Measurements from ENCODE around the gene PTPRZ1.

The PTPRZ1 gene

DNA sequence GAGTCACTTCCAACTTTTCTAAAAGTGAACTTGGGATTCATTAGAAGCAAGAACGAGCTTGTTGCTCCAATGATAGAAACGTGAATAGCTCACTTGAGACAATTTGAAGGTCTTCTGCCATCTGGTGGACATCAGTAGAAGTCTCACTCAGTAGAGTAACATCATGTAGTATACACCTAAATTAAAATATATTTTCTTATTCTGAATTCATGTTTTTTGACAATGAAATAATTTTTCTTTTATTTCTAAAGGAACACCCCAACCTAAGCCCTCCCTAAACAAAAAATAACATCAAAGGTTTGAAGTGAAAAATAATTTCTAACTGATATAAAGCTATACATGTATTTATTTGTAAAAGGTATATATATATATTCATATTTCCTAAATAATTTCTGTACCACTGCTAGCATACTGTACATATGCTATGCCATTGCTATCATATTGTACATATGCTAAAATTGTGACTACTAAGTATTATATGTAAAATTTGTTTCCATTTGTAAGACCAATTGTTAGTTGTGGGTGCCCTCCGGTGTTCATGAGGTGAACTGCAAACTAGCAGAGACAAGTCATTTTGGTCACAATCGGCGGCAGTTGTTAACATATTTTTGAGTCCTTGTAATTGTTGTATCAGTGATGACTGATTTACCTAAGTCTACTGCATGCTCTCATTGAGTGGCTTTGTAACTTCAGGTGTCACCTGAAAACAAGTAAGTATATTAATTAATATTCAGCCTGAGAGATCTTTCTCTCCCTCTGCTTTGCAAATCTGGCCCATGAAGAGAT lies 121.9 kb downstream of the PTPRZ1 start:
- Histone ChIP-seq H3K4me1 (ENCODE audit: insufficient read depth, low read length) (no peaks in the 10 kb centered on the region), H3K27me3 (ENCODE audit: insufficient read depth, low read length) (no peaks in the 10 kb centered on the region), H3K9me3 (ENCODE audit: low read length) (no peaks in the 10 kb centered on the region), H3K36me3 (ENCODE audit: insufficient read depth, low read length) (peaks cover 66% of the 10 kb centered on the region), H3K4me3 (ENCODE audit: low read length) (no peak overlapping the region), H2AFZ (ENCODE audit: low read depth, low read length) (no peak overlapping the region)

DNA sequence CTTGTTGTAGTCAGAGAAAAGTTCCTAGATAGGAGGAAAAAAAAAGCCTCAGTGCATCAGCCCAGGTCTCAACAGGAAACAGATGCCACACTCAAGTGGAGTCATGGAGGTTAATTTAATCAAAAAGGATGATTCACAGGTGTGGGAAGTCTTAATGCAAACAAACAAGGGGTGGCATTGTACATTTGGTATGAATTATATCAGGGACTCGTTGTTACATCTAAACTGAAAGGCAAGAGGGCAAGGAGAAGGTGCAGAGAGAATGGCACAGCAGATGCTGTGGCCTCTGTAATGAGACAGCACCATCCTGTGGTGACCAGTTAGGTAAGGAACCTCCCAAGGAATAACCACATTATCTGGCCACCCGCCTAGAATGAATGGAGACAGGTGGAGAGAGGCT lies 133.7 kb downstream of the PTPRZ1 start:
- Histone ChIP-seq H3K36me3 (ENCODE audit: insufficient read depth, low read length) (peaks cover 39% of the 10 kb centered on the region), H3K27me3 (ENCODE audit: insufficient read depth, low read length) (no peaks in the 10 kb centered on the region), H3K9me3 (ENCODE audit: low read length) (no peaks in the 10 kb centered on the region), H3K4me1 (ENCODE audit: insufficient read depth, low read length) (no peaks in the 10 kb centered on the region), H2AFZ (ENCODE audit: low read depth, low read length) (no peak overlapping the region), H3K4me3 (ENCODE audit: low read length) (no peak overlapping the region)

DNA sequence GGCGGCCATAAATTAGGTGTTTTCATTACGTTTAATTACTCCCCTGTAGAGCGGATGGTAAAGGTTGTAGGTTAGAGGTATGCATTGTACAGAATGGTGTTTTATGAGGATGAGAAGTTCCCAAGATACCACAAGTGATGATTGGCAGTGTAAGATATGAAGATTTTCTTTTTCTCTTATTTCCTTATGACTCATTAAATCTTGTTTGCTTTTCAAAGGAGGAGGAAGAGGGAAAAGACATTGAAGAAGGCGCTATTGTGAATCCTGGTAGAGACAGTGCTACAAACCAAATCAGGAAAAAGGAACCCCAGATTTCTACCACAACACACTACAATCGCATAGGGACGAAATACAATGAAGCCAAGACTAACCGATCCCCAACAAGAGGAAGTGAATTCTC lies 137.2 kb downstream of the PTPRZ1 start:
- Histone ChIP-seq H3K4me1 (ENCODE audit: insufficient read depth, low read length) (no peaks in the 10 kb centered on the region), H3K36me3 (ENCODE audit: insufficient read depth, low read length) (peaks cover 56% of the 10 kb centered on the region), H2AFZ (ENCODE audit: low read depth, low read length) (no peak overlapping the region), H3K27me3 (ENCODE audit: insufficient read depth, low read length) (no peaks in the 10 kb centered on the region), H3K9me3 (ENCODE audit: low read length) (no peaks in the 10 kb centered on the region), H3K4me3 (ENCODE audit: low read length) (no peak overlapping the region)

DNA sequence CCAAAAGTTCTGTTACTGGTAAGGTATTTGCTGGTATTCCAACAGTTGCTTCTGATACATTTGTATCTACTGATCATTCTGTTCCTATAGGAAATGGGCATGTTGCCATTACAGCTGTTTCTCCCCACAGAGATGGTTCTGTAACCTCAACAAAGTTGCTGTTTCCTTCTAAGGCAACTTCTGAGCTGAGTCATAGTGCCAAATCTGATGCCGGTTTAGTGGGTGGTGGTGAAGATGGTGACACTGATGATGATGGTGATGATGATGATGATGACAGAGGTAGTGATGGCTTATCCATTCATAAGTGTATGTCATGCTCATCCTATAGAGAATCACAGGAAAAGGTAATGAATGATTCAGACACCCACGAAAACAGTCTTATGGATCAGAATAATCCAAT lies 140.1 kb downstream of the PTPRZ1 start:
- no peak overlapping the region for H3K4me3 ChIP-seq (ENCODE audit: low read length)
- no peaks in the 10 kb centered on the region for H3K27me3 ChIP-seq (ENCODE audit: insufficient read depth, low read length)
- no peaks in the 10 kb centered on the region for H3K4me1 ChIP-seq (ENCODE audit: insufficient read depth, low read length)
- H3K9me3 ChIP-seq (ENCODE audit: low read length): no peaks in the 10 kb centered on the region
- peaks cover 43% of the 10 kb centered on the region for H3K36me3 ChIP-seq (ENCODE audit: insufficient read depth, low read length)
- no peak overlapping the region for H2AFZ ChIP-seq (ENCODE audit: low read depth, low read length)

DNA sequence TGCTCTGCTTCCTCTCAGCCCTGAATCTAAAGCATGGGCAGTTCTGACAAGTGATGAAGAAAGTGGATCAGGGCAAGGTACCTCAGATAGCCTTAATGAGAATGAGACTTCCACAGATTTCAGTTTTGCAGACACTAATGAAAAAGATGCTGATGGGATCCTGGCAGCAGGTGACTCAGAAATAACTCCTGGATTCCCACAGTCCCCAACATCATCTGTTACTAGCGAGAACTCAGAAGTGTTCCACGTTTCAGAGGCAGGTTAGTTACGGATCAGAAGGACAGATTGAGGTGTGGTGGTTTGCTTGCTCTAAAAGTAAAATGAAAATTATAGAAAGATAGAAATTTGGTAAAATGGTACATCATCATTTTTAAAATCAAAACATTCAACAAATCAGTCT lies 140.7 kb downstream of the PTPRZ1 start:
- Histone ChIP-seq H3K27me3 (ENCODE audit: insufficient read depth, low read length) (no peaks in the 10 kb centered on the region), H3K36me3 (ENCODE audit: insufficient read depth, low read length) (peaks cover 45% of the 10 kb centered on the region), H3K4me3 (ENCODE audit: low read length) (no peak overlapping the region), H3K9me3 (ENCODE audit: low read length) (no peaks in the 10 kb centered on the region), H3K4me1 (ENCODE audit: insufficient read depth, low read length) (no peaks in the 10 kb centered on the region), H2AFZ (ENCODE audit: low read depth, low read length) (no peak overlapping the region)

DNA sequence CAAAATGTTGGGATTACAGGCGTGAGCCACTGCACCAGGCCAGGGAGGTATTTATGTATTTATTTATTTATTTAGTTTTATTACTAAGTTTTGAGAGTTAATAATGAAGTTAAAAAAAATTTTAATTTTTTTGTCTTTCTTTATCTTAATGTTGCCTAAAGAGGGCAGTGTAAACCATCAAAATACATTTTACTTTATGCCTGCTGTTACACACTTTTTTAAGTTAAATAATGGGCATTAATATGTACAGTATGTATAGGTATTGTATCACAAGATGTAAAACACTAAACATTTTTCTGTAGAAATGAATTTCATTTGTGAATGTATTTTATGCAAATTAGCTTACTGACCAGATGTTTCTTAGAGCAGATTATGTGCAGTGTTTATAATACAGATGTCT lies 141.7 kb downstream of the PTPRZ1 start:
- Histone ChIP-seq H3K27me3 (ENCODE audit: insufficient read depth, low read length) (no peaks in the 10 kb centered on the region), H3K9me3 (ENCODE audit: low read length) (no peaks in the 10 kb centered on the region), H3K36me3 (ENCODE audit: insufficient read depth, low read length) (peaks cover 52% of the 10 kb centered on the region), H2AFZ (ENCODE audit: low read depth, low read length) (no peak overlapping the region), H3K4me1 (ENCODE audit: insufficient read depth, low read length) (no peaks in the 10 kb centered on the region), H3K4me3 (ENCODE audit: low read length) (no peak overlapping the region)

DNA sequence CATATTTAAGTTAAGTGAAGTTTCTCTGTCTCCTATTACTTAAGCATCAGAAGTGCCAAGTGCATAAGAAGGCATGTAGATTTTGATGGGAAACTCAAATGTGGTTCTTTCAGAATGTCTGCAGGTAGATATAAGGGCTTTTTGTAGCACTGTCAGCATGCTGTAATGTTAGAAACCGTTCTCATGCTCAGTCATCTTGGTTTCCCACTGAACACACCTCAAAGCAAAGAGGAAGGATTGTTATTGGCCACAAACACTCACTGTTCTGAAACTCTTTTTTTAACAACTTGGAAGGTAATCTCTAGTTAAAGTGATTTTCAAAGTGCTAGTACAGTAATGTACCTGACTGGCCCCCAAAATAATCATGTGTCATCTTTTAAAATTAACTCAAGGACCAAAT lies 145.1 kb downstream of the PTPRZ1 start:
- Histone ChIP-seq H3K36me3 (ENCODE audit: insufficient read depth, low read length) (peaks cover 37% of the 10 kb centered on the region), H3K27me3 (ENCODE audit: insufficient read depth, low read length) (no peaks in the 10 kb centered on the region), H3K9me3 (ENCODE audit: low read length) (no peaks in the 10 kb centered on the region), H3K4me1 (ENCODE audit: insufficient read depth, low read length) (no peaks in the 10 kb centered on the region), H3K4me3 (ENCODE audit: low read length) (no peak overlapping the region), H2AFZ (ENCODE audit: low read depth, low read length) (no peak overlapping the region)

DNA sequence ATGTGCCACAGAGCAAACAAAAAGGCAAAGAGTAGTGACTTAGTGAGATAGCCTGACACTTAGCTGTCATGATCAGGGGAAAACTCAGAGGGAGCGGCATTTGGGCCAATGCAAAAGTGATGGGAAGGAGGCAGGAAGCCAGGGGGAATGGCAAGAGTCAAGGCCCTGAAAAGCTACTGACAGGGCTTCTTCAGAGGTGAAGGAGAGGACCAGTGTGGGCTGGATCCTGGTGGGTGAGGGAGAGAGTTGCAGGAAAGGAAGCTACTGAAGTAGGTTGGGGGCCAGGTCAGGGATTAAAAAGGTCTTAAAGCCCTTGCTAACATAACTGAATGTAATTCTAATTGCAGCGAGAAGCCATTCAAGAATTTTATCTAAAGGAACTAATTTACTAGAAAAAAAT lies 154.1 kb downstream of the PTPRZ1 start:
- H3K36me3 ChIP-seq (ENCODE audit: insufficient read depth, low read length): peaks cover 43% of the 10 kb centered on the region
- H3K27me3 ChIP-seq (ENCODE audit: insufficient read depth, low read length): no peaks in the 10 kb centered on the region
- no peak overlapping the region for H2AFZ ChIP-seq (ENCODE audit: low read depth, low read length)
- H3K4me3 ChIP-seq (ENCODE audit: low read length): no peak overlapping the region
- no peaks in the 10 kb centered on the region for H3K4me1 ChIP-seq (ENCODE audit: insufficient read depth, low read length)
- no peaks in the 10 kb centered on the region for H3K9me3 ChIP-seq (ENCODE audit: low read length)

DNA sequence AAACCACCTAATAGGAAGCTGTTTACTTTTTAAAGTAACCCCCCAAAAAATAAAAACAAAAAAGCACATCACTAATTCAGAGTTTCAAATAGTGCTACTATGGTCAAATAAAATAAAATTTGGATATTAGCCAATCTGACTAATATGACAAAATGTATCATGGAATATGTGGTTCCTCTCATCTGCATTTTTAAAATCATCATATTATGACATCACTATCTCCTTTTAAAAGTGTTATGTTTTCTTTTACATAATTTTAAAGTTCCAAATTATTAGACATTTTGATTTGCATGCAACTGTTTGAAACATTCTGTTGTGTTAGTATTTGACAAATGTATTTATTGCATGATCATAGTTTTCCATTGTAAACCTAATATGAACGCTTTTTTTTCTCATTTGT lies 160.7 kb downstream of the PTPRZ1 start:
- H3K4me3 ChIP-seq (ENCODE audit: low read length): no peak overlapping the region
- H2AFZ ChIP-seq (ENCODE audit: low read depth, low read length): no peak overlapping the region
- no peaks in the 10 kb centered on the region for H3K4me1 ChIP-seq (ENCODE audit: insufficient read depth, low read length)
- H3K9me3 ChIP-seq (ENCODE audit: low read length): no peaks in the 10 kb centered on the region
- no peaks in the 10 kb centered on the region for H3K27me3 ChIP-seq (ENCODE audit: insufficient read depth, low read length)
- H3K36me3 ChIP-seq (ENCODE audit: insufficient read depth, low read length): peaks cover 79% of the 10 kb centered on the region

DNA sequence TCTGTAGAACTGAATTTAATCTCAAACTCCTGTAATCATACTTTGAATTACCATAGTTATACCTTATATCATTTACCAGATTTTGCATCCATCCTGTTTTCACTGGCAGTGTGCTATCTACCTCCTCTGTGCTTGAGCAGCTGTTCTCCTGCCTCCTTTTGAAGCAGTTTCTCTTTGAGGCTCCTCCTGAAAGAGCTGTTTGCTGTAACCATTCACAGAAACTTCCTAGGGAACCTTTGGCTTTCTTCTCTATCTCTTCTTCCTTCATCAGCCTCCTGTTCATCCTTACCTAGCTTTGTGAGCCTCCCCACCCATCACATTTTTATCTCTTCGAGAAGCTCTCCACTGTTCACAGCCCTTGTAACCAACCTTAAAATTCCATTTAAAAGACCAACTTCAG lies 162.9 kb downstream of the PTPRZ1 start:
- peaks cover 91% of the 10 kb centered on the region for H3K36me3 ChIP-seq (ENCODE audit: insufficient read depth, low read length)
- no peaks in the 10 kb centered on the region for H3K4me1 ChIP-seq (ENCODE audit: insufficient read depth, low read length)
- H3K9me3 ChIP-seq (ENCODE audit: low read length): no peaks in the 10 kb centered on the region
- no peak overlapping the region for H2AFZ ChIP-seq (ENCODE audit: low read depth, low read length)
- no peaks in the 10 kb centered on the region for H3K27me3 ChIP-seq (ENCODE audit: insufficient read depth, low read length)
- H3K4me3 ChIP-seq (ENCODE audit: low read length): no peak overlapping the region

DNA sequence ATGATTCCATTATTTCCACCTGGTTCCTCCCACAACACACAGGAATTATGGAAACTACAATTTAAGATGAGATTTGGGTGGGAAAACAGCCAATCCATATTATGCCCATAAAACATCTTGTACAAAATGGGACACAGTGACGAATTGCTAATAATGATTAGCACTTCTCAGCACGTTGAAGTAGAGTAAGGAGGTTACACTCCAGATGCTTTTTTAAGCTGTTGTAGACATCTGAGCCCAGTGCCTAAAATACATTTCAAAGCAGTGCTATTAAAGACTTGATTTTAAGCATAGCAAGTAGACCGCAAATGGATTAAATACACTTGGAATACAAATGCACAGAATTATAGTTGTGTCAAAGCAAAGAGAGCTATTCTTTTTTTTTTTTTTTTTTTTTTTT lies 165.2 kb downstream of the PTPRZ1 start:
- H3K4me1 ChIP-seq (ENCODE audit: insufficient read depth, low read length): no peaks in the 10 kb centered on the region
- H3K36me3 ChIP-seq (ENCODE audit: insufficient read depth, low read length): peaks cover 96% of the 10 kb centered on the region
- H3K27me3 ChIP-seq (ENCODE audit: insufficient read depth, low read length): no peaks in the 10 kb centered on the region
- no peaks in the 10 kb centered on the region for H3K9me3 ChIP-seq (ENCODE audit: low read length)
- no peak overlapping the region for H2AFZ ChIP-seq (ENCODE audit: low read depth, low read length)
- H3K4me3 ChIP-seq (ENCODE audit: low read length): no peak overlapping the region

DNA sequence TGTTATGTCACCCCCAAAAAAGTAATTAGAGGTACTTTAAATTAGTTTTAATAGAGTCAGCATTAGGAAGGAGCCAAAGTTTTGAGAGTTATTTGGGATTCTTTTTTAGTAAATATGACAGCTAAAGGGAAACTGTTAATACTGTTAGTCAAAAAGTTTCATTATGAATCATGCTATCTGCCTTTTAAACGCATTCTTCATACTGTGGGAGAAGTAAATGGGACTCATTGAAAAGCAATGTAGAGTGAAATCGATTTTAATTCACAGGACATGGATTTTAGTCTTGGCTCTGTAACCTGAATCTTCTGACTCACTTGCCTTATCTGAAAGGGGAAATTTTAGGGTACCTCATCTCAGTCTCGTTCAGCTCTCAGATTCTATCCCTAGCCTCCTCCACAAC lies 165.9 kb downstream of the PTPRZ1 start:
- Histone ChIP-seq H2AFZ (ENCODE audit: low read depth, low read length) (no peak overlapping the region), H3K36me3 (ENCODE audit: insufficient read depth, low read length) (peaks cover 98% of the 10 kb centered on the region), H3K9me3 (ENCODE audit: low read length) (no peaks in the 10 kb centered on the region), H3K4me1 (ENCODE audit: insufficient read depth, low read length) (no peaks in the 10 kb centered on the region), H3K4me3 (ENCODE audit: low read length) (no peak overlapping the region), H3K27me3 (ENCODE audit: insufficient read depth, low read length) (no peaks in the 10 kb centered on the region)

DNA sequence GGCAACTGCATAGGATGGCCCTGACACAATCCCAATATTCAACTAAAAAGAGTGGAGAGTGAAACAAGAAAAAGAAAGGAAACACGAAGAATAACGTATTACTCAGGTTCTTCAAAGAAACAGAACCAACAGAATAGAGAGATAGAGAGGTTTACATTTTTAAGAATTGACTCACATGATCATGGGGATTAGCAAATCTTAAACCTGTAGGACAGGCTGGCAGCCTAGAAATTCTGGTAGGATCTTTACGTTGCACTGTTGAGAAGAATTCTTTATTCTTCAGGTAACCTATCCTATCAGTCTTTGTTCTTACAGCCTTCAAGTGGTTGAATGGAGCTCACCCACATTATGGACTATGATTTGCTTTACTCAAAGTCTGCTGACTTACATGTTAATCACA lies 167.2 kb downstream of the PTPRZ1 start:
- Histone ChIP-seq H3K4me3 (ENCODE audit: low read length) (no peak overlapping the region), H3K27me3 (ENCODE audit: insufficient read depth, low read length) (no peaks in the 10 kb centered on the region), H3K9me3 (ENCODE audit: low read length) (no peaks in the 10 kb centered on the region), H3K4me1 (ENCODE audit: insufficient read depth, low read length) (no peaks in the 10 kb centered on the region), H2AFZ (ENCODE audit: low read depth, low read length) (no peak overlapping the region), H3K36me3 (ENCODE audit: insufficient read depth, low read length) (peaks cover 98% of the 10 kb centered on the region)

DNA sequence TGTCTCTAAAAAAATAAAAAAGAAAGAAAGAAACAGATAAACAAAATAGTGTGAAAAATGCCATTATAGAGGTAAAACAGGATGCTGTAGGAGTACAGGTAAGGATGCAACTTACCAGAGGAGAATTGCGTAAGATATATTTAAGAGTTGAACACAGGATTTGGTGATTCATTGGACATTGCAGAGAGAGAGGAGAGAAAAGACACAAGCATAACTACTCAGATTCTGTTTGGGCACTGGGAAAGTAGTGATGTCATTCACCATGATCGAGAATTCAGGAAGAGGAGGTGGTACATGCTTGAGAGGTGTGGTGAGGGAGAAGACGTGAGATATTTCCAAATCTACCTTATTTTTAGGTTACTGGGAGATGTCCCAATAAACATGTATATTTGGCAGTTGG lies 173.4 kb downstream of the PTPRZ1 start:
- H3K9me3 ChIP-seq (ENCODE audit: low read length): no peaks in the 10 kb centered on the region
- no peak overlapping the region for H2AFZ ChIP-seq (ENCODE audit: low read depth, low read length)
- no peak overlapping the region for H3K4me3 ChIP-seq (ENCODE audit: low read length)
- H3K4me1 ChIP-seq (ENCODE audit: insufficient read depth, low read length): no peaks in the 10 kb centered on the region
- H3K36me3 ChIP-seq (ENCODE audit: insufficient read depth, low read length): peaks cover 92% of the 10 kb centered on the region
- no peaks in the 10 kb centered on the region for H3K27me3 ChIP-seq (ENCODE audit: insufficient read depth, low read length)

Data from neuron (in vitro differentiated cells).